Stimulated activated CD4-positive, alpha-beta T cell treated with anti-CD3 and anti-CD28 coated beads, Interleukin-2, amount 100 ng/mL, for 4 hours (primary cell): ENCODE data around the gene C6orf15.

Experiments used
- DNase-seq: peaks from one replicate; pipeline ENCODE4 v3.0.0-alpha.2; 2020; ENCODE audit warnings: low read depth

C6orf15 gene

DNA sequence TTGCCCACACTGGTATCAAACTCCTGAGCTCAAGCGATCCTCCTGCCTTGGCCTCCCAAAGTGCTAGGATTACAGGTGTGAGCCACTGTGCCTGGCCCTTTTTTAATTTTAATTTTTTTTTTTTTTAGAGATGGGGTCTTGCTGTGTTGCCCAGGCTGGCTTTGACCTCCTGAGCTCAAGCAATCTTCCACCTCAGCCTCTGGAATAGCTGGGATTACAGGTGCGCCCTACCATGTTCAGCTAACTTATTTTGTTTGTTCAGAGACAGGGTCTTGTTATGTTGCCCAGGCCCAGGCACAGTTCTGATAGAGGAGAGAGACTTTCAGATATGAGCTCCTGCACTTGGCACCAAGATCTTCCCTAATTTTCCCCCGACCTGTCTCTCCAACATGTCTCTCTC, 18.4 kb upstream of the C6orf15 start:
- no peak for DNase-seq

DNA sequence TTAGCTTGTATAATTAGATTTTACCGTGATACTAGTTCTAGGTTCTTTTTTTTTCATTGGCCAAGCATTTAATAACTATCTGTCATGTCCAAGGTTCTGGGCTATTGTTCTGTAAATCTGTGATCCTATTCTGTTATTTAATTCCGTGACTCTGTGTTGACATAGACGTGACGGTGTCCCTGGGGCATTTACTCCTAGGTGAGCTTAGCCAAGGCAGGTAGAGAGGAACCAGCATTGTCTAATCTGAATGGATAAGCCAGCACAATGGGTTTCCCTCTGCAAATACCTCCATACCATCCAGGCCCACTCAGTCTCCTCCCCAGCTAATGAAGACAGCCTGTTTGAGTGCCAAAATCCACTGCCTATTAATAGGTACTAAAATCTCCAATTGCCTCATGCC, 16.8 kb upstream of the C6orf15 start:
- DNase-seq = no peak

- peak; percentile 50 for DNase-seq
Measured at GRCh38 chr6:31128093-31128676, 15.8 kb upstream of the C6orf15 start.

GRCh38 chr6:31126396-31127175, 14.2 kb upstream of the C6orf15 start:
- DNase-seq = no peak

- no peak for DNase-seq
Measured at GRCh38 chr6:31125586-31126363, 13.4 kb upstream of the C6orf15 start.

GRCh38 chr6:31125162-31125561, 12.8 kb upstream of the C6orf15 start:
- no peak for DNase-seq

DNA sequence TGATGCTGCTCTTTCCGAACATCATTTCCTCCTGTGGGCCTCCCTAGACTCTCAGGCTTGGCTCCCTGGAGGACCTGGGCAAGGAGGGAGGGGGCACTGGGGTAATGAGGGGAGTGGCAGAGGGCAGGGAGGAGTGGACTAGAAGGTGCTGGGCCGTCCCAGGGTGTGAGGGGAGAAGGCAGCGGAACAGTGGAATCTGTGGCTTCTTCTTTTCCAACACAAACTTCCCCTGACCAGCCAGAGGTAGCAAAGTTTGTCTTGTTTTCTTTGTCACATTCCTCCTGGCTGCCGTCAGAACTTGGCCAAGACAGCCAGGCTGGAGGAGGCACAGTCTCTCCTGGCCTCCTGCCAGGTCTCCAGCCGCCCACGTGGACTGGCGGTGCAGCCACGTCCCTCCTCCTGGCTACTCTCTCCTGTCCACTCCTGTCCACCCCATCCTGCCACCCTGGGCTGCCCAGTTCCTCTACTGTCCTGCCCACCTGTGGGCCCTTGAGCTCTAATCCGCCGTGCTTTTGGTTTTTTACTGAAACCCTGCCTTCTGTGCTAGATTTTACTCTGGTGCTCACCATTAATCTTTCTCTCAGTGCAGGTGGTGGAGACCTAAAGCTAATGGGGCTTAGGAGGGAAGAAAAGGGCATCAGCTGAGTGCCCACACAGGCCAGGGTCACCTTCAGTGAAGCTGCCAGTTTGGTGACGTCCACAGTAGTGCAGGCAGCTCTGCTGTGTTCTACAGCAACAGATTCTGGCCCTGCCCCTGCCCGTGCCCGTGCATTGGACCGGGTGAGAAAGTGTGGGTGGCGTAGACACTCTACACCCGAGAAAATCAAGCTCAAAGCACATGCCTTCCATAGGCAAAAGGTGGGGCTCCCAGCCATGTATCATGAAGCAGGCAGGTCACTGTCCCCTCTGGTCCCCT, 10.7 kb upstream of the C6orf15 start:
- no peak for DNase-seq

DNA sequence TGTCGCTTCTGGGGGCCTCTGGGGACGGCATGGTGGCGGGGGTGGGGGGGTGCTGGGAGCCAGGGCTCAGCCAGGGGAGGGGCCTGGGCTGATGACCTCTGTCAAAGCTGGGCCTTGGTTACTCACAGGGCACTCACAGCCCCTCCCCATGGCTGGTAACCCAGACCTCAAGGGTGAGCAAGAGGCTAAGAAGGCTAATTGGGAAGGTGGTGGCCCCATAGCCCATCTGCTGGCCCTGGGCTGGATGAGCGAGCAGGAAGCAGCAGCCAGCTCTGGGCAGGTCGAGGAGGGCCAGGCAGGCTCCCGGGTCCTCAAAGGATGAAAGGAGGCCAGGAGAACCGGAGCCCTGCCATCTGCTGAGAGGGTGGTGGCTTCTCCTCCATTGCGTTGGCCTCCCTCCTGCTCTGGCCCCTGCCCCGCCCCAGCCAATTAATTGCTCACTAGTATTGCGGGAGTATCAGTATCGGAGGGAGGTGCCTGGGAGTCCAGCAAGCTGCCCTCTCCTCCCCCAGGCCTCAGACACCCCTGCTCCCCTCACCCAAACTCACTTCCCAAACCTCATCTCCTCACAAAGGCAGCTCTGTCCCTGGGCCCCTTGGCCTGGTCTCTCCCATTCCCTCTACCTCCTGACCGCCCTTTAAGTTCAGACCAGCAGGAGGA, 8.9 kb upstream of the C6orf15 start:
- DNase-seq = no peak

DNA sequence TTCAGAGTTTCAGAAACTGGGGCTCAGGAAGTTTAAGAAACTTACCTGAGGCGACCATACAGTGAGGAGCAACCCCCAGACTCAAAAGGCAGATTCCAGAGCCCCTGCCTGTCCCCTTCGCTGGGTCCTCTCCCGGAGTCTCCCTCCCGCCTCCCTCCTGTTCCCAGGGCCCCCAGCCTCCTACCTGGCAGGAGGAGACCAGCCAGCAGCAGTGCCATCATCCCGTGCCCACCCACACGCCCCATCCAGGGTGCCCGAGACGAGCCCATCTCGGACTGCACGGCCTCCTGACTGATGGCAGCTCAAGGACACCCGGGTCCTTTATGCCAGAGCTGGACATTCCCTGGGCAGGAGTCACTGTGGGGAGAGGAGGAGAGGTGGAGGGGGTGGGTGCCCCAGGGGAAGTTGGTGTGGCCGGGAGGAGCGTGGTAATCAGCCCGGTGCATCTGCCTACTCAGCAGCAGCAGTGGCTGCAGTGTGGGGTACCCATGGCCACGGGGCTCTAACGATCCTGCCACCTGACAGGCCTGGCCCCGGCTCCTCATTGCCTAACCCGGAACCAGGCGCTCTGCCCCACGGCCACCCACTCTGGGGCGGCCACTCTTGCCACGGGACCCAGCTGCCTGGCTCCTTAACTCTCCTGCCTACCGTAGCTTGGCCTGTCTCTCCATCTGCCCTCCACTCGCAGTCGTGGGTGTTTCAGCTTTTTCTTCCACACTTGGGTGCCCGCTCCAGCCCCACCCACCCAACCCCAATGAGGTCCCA, 8.0 kb upstream of the C6orf15 start, which contains the start of gene CDSN:
Gene CDSN (minus strand): TSS at position 296 of the 765 bp plus-strand sequence. CDS start 27 bp downstream, at position 269.
- no peak for DNase-seq

GRCh38 chr6:31118178-31118577, 5.8 kb upstream of the C6orf15 start:
- DNase-seq = no peak

GRCh38 chr6:31116661-31117385, 4.4 kb upstream of the C6orf15 start:
- no peak for DNase-seq

DNA sequence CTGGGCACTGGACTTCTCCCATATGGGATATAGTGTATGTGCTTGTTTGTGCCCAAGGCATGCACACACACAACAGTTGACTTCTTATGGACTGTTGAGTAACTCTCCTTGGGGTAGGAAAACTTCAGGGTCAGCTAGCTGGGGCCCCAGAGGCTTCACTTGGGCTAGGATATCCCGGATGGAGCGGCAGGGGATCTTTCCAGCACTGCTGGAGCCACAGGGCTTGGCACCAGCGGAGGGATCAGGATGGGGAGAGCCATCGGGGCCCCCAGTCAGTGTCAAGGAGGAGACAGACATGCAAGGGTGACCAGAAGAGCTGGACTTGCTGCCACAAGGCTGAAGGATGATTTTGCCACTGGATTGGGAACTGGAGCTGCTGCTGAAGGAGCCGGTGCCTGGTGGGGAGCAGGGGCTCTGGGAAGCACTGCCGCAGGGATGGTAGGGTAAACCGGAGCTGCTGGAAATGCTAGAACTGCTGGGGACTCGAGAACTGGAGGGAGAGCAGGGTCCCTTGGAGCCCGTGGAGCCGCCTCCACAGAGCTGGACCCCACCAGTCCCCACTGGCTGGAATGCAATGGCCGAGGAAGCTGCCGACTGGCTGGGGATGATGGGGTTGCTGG, 3.7 kb upstream of the C6orf15 start:
- no peak for DNase-seq

DNA sequence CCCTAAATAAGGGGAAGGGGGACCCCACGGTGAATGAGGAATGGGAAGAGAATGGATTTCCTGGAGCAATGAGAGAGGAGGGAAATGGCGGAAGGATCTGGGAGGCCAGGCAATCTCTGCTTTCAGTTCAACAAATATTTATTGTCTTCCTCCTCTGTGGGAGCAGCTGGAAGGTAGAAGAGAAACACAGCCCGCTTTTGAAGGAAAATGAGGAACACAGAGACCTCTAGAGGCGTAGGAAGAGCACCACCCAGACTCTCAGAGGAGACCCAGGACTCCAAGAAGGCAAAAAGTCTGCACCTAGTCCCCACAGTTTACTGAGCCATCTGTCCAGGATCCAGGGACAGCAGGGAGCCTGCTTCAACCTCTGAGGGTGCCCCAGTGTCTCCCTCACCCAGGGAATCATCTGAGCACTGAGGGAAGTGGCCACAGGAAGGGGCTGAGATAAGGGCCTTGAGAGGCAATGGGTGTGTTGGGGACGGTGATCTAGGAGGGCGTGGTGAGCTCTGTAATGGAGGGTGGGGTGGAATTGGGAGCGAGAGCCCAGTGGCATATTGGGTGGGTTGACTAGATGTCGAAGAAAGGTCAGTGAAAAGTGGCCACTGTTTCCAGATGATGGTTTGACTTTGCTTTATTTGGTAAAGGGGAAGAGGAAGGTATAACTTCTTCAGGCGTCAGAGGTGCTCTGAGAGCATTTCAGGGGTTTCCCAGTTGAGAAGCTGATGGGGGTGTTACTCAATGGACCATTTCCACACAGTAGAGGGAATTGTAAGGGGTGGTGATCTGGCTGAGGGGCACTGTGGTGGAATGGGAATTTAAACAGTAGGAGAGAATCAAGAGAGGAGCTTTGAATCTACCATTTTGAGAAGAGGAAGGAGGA, 2.8 kb upstream of the C6orf15 start:
- no peak for DNase-seq

GRCh38 chr6:31114541-31114878, 2.1 kb upstream of the C6orf15 start, which contains the start of gene PSORS1C1:
TSS of gene PSORS1C1 (plus strand) at chr6:31114800. CDS start at chr6:31129633, 14,833 bp downstream.
- no peak for DNase-seq

DNA sequence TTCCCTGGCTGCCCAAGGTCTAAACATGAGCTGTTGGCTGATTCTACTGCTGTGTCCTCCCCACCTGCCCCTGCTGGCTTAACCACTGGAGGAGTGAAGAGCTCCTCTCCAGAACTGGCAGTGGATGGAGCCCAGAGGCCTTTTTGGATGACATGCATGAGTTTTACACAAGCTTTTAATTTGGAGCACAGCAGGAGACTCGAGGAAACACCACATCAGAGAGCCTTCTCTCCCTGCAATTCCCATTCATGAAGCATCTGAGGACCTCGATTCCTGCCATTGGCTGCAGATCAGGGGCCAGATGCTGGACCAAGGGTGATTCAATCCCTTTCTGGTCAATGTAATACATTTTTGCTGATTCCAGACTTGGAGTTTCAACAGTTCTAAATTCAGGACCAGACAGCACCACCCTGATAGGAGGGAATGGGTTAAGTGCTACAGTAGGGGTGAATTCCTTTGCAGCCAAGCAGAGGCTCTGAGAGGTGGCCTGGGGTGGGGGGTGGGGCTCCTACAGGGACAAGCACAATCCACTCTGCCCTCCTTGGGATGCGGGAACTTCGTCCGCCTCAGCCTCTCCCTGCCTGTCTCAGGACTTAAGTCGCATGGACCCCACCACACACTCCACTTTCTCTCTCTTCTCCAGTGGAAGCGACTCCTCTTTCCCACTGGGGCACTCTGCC, 1.6 kb upstream of the C6orf15 start:
- no peak for DNase-seq

GRCh38 chr6:31111712-31112111, 663 bp downstream of the C6orf15 start:
- no peak for DNase-seq

DNA sequence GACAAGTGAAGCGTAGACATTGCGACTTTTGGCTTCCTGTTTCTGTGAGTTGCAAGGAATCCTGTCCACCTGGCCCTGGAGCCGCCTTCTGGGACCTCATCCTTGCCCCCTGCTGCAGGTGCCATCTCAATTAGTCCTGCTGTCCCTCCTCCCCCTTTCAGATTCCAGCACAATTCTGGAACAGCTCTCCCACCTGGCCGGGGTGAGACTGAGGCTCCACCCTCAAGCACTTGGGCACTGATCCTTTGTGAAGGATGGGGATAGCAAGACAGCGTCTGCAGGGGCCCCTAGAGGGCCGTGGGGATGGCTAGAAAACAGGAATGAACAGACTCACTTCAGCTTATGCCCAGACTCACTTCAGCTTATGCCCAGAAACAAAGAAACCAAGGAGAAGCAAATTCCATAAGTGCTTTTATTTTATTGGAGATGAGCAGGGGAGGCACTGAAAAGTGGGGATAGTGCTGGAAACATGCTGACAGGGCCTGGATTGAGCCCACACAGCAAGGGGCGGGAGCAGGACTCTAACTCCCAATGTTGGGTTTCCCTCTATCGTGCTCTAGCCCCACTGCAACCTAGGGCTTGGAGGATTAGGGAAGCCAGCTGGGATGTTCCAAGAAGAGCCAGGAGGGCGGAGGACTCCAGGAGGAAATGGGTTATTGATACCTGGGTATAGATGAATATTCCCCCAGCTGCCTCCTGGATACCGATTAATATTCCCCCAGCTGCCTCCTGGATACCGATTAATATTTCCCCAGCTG, 1.4 kb downstream of the C6orf15 start:
- DNase-seq = no peak
